Measurements from ENCODE around the gene PALLD.

Gene PALLD

DNA sequence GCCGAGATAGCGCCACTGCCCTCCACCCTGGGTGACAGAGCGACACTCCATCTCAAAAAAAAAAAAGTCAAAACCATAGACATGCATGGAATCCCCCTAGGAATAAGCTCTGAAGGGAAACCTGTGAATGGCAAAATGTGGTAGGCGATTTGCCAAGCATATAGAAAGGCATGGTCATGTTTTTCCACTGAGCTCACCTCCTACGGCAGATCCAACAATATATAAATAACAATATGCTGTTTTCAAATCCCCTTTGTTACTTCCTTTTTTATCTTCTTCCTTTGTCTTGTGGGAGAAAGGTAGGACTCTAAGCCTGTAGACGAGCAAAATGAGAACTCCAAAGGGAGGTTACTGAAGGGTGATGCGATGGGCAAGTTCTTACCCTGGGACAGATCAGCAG is 219.0 kb downstream of the PALLD start:
- Histone ChIP-seq H3K9me3 (ENCODE audit: insufficient read depth, low read length, severe bottlenecking) (no peaks in the 10 kb centered on the region), H2AFZ (ENCODE audit: low read depth, low read length) (no peak overlapping the region), H4K20me1 (ENCODE audit: insufficient read depth, low read length) (no peaks in the 10 kb centered on the region), H3K27ac (ENCODE audit: low read length) (no peak overlapping the region), H3K27me3 (ENCODE audit: insufficient read depth, low read length, poor library complexity) (no peaks in the 10 kb centered on the region), H3K4me3 (ENCODE audit: low read depth in 1 of 2, low read length in 2 of 2) (no peak overlapping the region), H3K4me1 (ENCODE audit: insufficient read depth, low read length) (no peaks in the 10 kb centered on the region), H3K79me2 (ENCODE audit: insufficient read depth, low read length) (no peaks in the 10 kb centered on the region), H3K9ac (ENCODE audit: low read depth, low read length) (no peak overlapping the region), H3K36me3 (ENCODE audit: insufficient read depth, low read length) (no peaks in the 10 kb centered on the region), H3K4me2 (ENCODE audit: insufficient read depth, low read length) (no peak overlapping the region)
- no peak for DNase-seq
- TF ChIP-seq, protein P1, sequence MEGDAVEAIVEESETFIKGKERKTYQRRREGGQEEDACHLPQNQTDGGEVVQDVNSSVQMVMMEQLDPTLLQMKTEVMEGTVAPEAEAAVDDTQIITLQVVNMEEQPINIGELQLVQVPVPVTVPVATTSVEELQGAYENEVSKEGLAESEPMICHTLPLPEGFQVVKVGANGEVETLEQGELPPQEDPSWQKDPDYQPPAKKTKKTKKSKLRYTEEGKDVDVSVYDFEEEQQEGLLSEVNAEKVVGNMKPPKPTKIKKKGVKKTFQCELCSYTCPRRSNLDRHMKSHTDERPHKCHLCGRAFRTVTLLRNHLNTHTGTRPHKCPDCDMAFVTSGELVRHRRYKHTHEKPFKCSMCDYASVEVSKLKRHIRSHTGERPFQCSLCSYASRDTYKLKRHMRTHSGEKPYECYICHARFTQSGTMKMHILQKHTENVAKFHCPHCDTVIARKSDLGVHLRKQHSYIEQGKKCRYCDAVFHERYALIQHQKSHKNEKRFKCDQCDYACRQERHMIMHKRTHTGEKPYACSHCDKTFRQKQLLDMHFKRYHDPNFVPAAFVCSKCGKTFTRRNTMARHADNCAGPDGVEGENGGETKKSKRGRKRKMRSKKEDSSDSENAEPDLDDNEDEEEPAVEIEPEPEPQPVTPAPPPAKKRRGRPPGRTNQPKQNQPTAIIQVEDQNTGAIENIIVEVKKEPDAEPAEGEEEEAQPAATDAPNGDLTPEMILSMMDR (IDR thresholded peaks at IDR 0.05; ENCODE audit: borderline replicate concordance, extremely low read depth, low read length, poor library complexity, severe bottlenecking), result no peak
- TF ChIP-seq EZH2 (IDR thresholded peaks at IDR 0.05; ENCODE audit: borderline replicate concordance, low read depth, low read length, severe bottlenecking), result no peak
- ATAC-seq (ENCODE audit: insufficient read depth, low read depth), result no peak

DNA sequence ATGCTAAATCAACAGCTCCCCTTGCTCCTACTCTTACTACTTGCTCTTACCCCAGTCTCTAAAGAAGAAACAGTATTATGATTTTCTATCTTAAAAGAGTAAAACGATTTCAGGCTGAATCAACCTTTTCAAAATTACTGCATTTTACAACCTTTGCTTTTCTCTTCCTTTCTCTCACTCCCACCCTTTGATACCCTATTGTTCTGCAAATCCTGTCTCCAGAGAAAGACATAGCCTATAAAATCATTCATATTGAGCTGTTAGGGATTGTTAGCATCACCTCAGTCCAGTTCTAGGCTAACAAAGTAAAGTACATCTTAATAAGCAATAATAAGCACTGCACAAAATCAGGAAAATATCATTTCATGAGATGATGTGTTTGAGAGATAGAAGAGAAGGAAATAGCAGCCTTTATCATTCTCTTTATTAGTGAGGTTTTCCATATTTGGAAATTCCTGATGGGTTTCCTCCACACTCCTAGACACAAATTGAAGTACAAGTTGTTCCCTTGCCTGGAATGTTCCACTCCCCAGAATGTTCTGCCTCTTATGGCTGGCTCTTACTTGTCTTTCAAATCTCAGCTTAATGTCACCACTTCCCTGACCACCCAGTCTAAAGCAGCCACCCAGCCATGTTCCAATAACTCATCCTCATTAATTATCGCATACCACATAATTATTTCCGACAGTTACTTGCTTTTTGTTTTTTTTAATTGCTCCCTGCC is 219.7 kb downstream of the PALLD start:
- H3K9me3 ChIP-seq (ENCODE audit: insufficient read depth, low read length, severe bottlenecking), result no peaks in the 10 kb centered on the region
- no peak overlapping the region for H3K27ac ChIP-seq (ENCODE audit: low read length)
- H3K79me2 ChIP-seq (ENCODE audit: insufficient read depth, low read length), result no peaks in the 10 kb centered on the region
- no peak overlapping the region for H3K4me2 ChIP-seq (ENCODE audit: insufficient read depth, low read length)
- no peak overlapping the region for H3K4me3 ChIP-seq (ENCODE audit: low read depth in 1 of 2, low read length in 2 of 2)
- no peak overlapping the region for H3K9ac ChIP-seq (ENCODE audit: low read depth, low read length)
- H3K4me1 ChIP-seq (ENCODE audit: insufficient read depth, low read length), result no peaks in the 10 kb centered on the region
- no peaks in the 10 kb centered on the region for H3K27me3 ChIP-seq (ENCODE audit: insufficient read depth, low read length, poor library complexity)
- TF ChIP-seq, protein P1 (IDR thresholded peaks at IDR 0.05; ENCODE audit: borderline replicate concordance, extremely low read depth, low read length, poor library complexity, severe bottlenecking), result no peak
- no peak for TF ChIP-seq EZH2 (IDR thresholded peaks at IDR 0.05; ENCODE audit: borderline replicate concordance, low read depth, low read length, severe bottlenecking)
- DNase-seq (no peak), ATAC-seq (ENCODE audit: insufficient read depth, low read depth) (no peak)
- H2AFZ ChIP-seq (ENCODE audit: low read depth, low read length), result no peak overlapping the region
- no peaks in the 10 kb centered on the region for H4K20me1 ChIP-seq (ENCODE audit: insufficient read depth, low read length)
- H3K36me3 ChIP-seq (ENCODE audit: insufficient read depth, low read length), result no peaks in the 10 kb centered on the region

DNA sequence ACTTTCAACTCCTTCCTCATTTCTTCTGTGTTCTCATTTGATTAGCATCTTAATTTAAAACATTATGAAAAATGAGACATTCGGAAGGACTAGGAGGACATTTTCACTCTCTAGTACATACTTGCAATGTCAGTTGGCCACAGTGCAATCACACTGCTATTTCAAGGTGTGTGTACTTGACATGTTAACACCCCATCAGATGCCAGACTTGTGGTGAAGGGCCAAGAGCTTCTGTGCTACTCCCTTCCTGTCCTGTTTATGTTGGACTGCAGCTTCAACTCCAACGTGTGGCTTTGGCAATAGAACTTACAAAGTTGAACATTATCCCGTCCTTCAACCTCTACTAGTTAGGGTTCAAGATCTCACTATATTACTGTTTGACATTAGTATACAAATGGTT is 221.0 kb downstream of the PALLD start:
- no peak overlapping the region for H3K9ac ChIP-seq (ENCODE audit: low read depth, low read length)
- H3K4me1 ChIP-seq (ENCODE audit: insufficient read depth, low read length), result no peaks in the 10 kb centered on the region
- no peak overlapping the region for H2AFZ ChIP-seq (ENCODE audit: low read depth, low read length)
- H3K27ac ChIP-seq (ENCODE audit: low read length), result no peak overlapping the region
- no peak for TF ChIP-seq EZH2 (IDR thresholded peaks at IDR 0.05; ENCODE audit: borderline replicate concordance, low read depth, low read length, severe bottlenecking)
- TF ChIP-seq, protein P1 (IDR thresholded peaks at IDR 0.05; ENCODE audit: borderline replicate concordance, extremely low read depth, low read length, poor library complexity, severe bottlenecking), result no peak
- H3K4me3 ChIP-seq (ENCODE audit: low read depth in 1 of 2, low read length in 2 of 2), result no peak overlapping the region
- ATAC-seq (ENCODE audit: insufficient read depth, low read depth) (no peak), DNase-seq (no peak)
- no peaks in the 10 kb centered on the region for H3K9me3 ChIP-seq (ENCODE audit: insufficient read depth, low read length, severe bottlenecking)
- no peaks in the 10 kb centered on the region for H3K79me2 ChIP-seq (ENCODE audit: insufficient read depth, low read length)
- no peak overlapping the region for H3K4me2 ChIP-seq (ENCODE audit: insufficient read depth, low read length)
- H3K36me3 ChIP-seq (ENCODE audit: insufficient read depth, low read length), result no peaks in the 10 kb centered on the region
- no peaks in the 10 kb centered on the region for H3K27me3 ChIP-seq (ENCODE audit: insufficient read depth, low read length, poor library complexity)
- H4K20me1 ChIP-seq (ENCODE audit: insufficient read depth, low read length), result no peaks in the 10 kb centered on the region
